Measurements from ENCODE around the gene CABP7. TPM values are rescaled to one million over a fixed set of nuclear protein-coding genes. Genes with fewer than 3 reads are reported as not detected.

Gene CABP7
- total and polyA plus RNA-seq, 2 of the 13 experiments (the other 11 are each of a cell fraction or from before 2014, with no cell fraction given): 0.08 TPM; not detected in 1

GRCh38 chr22:29724843-29725242 is 5.0 kb downstream of the CABP7 start:
- TF ChIP-seq ZNF142 (CRISPR knock-in tag; IDR thresholded peaks at IDR 0.05) (no peak), U2AF2 (IDR thresholded peaks at IDR 0.05; ENCODE audit: low read depth, low read length) (no peak), ZNF878 (CRISPR knock-in tag; IDR thresholded peaks at IDR 0.05) (no peak), PAX8 (CRISPR knock-in tag; IDR thresholded peaks at IDR 0.05; ENCODE audit: borderline replicate concordance) (no peak), STAG1 (CRISPR knock-in tag; IDR thresholded peaks at IDR 0.05) (no peak), NR2C2 (CRISPR knock-in tag; IDR thresholded peaks at IDR 0.05; ENCODE audit: borderline replicate concordance) (no peak), ZNF430 (CRISPR knock-in tag; IDR thresholded peaks at IDR 0.05) (no peak)
- WGBS (ENCODE audit: low lambda C conversion rate): 12% methylated on average over 5 of the region's 8 CpGs
- H3K9ac ChIP-seq (ENCODE audit: insufficient read depth, low read depth, low read length): no peak overlapping the region
- DNase-seq (ENCODE audit: low spot score) (no peak), FAIRE-seq (no peak), ATAC-seq (no peak)
- ChIA-PET POLR2A (no interaction called here), CTCF (ENCODE audit: low intra/inter-chr PET ratio, low total read pairs) (no interaction called here)
- H3K9me3 ChIP-seq (ENCODE audit: low read length): no peaks in the 10 kb centered on the region
- no peaks in the 10 kb centered on the region for H3K79me2 ChIP-seq (ENCODE audit: insufficient read depth, low read length)
- H4K20me1 ChIP-seq (ENCODE audit: insufficient read depth, low read length): 0 out of 2 replicates have a peak, but pooled peaks cover 9% of the 10 kb centered on the region
- H3K4me1 ChIP-seq (ENCODE audit: insufficient read depth, low read length): peaks cover 12% of the 10 kb centered on the region; the same call in 1 of the 2 replicates
- intact Hi-C loops (cut with micrococcal nuclease; ENCODE audit: unreplicated experiment): no loop called here
- no peak overlapping the region for H2AFZ ChIP-seq (ENCODE audit: low read length)
- no TSS peak for BruUV-seq (replicated peaks)
- no peaks in the 10 kb centered on the region for H3K36me3 ChIP-seq (replicated peaks in 1 of 2; ENCODE audit: control insufficient read depth in 1 of 2, insufficient read depth in 2 of 2, low read length in 2 of 2)
- no peak overlapping the region for H3K4me3 ChIP-seq (replicated peaks in 1 of 3; ENCODE audit: insufficient read depth in 1 of 3, low read depth in 2 of 3, low read length in 3 of 3)
- no peak overlapping the region for H3K27ac ChIP-seq (ENCODE audit: extremely low read length, insufficient read depth, low read length)
- no peak overlapping the region for H3K4me2 ChIP-seq (ENCODE audit: low read depth, low read length)
- in situ Hi-C loops (cut with HindIII; ENCODE audit: extremely low pct_ligation_motif_present, low pct_unique_long_range_greater_than_20kb): no loop called here
- H3K27me3 ChIP-seq (ENCODE audit: control insufficient read depth in 1 of 2, insufficient read depth in 2 of 2, low read length in 2 of 2): peaks cover 18 to 56% of the 10 kb centered on the region in 2 experiments; a peak in 4 of 5 replicates
